HepG2 (cell line): ENCODE data around the gene AJUBA. TPM values are rescaled to one million over a fixed set of nuclear protein-coding genes. Genes with fewer than 3 reads are reported as not detected.
A peak's percentile ranks its signal among the peaks of the same experiment; 100 is the strongest.

Experiments
- AGO2 ChIP-seq: fragments of 200-400 bp; formaldehyde crosslinking; optimal IDR thresholded peaks from 2 replicates; pipeline ENCODE3; 2017; ENCODE audit warnings: mild to moderate bottlenecking, low read depth, low read length, moderate library complexity
- MTA1 ChIP-seq: sonication (generic); formaldehyde crosslinking; IDR thresholded peaks from 2 replicates; pipeline ENCODE4 v1.4.0; 2020; ENCODE audit warnings: missing genetic modification reagents, mild to moderate bottlenecking, borderline replicate concordance
- POLR2AphosphoS5 ChIP-seq: IDR thresholded peaks from 2 replicates; pipeline ENCODE4 v1.6.1; 2012; ENCODE audit warnings: low read depth, low read length
- RFX1 ChIP-seq: fragments of 450-650 bp; IDR thresholded peaks from 2 replicates; pipeline ENCODE4 v1.6.1; 2017
- RXRA ChIP-seq: sonication (generic); formaldehyde crosslinking; IDR thresholded peaks from 2 replicates; pipeline ENCODE4 v1.5.1; 2020; ENCODE audit warnings: missing genetic modification reagents
- ZNF713 ChIP-seq: sonication (generic); formaldehyde crosslinking; IDR thresholded peaks from 2 replicates; pipeline ENCODE4 v1.4.0; 2020; ENCODE audit warnings: mild to moderate bottlenecking, missing genetic modification reagents
- polyA plus RNA-seq, 8 experiments: library from polyadenylated mRNA; depleted of rRNA in 3 of 8; stranded (reverse) in 7 of 8; unstranded in 1 of 8; fragments of >200 nt; fragmentation: Illumina TruSeq in 4 of 8; extraction: Trizol in 4 of 8; gene quantifications; 2 replicates each; pipeline versions ENCODE4 v1.2.1 to v1.2.3, GENCODE V29; 2011 to 2016; ENCODE audit warnings: low read depth in 4 of 8, missing spikeins in 1 of 8, mixed read lengths in 1 of 8; ENCODE audit not compliant: insufficient read depth in 1 of 8
- total RNA-seq, 5 experiments: library from RNA; depleted of rRNA; stranded (reverse); fragments of >200 nt; fragmentation: Illumina TruSeq; extraction: Trizol; gene quantifications; 2 replicates each; pipeline ENCODE4 v1.2.3, GENCODE V29; 2016; ENCODE audit warnings: low read depth in 1 of 5
- TF ChIP-seq, protein P1 (sequence below): sonication (generic); formaldehyde crosslinking; IDR thresholded peaks from 2 replicates; pipeline ENCODE4 v1.4.0; 2020; ENCODE audit warnings: mild to moderate bottlenecking, missing genetic modification reagents
- TF ChIP-seq, protein P2 (sequence below): sonication (generic); formaldehyde crosslinking; IDR thresholded peaks from 2 replicates; pipeline ENCODE4 v1.4.0; 2020; ENCODE audit warnings: low read depth, mild to moderate bottlenecking, missing genetic modification reagents
- TF ChIP-seq, protein P3 (sequence below), 2 experiments: sonication (generic) in 1 of 2; formaldehyde crosslinking in 1 of 2; IDR thresholded peaks; 2 replicates each; pipeline versions ENCODE4 v1.5.1 to v1.6.1; 2011 to 2020; ENCODE audit warnings: borderline replicate concordance in 1 of 2, low read depth in 1 of 2, low read length in 1 of 2, mild to moderate bottlenecking in 1 of 2, missing genetic modification reagents in 1 of 2, moderate library complexity in 1 of 2
- TF ChIP-seq, protein P4 (sequence below): sonication (generic); formaldehyde crosslinking; IDR thresholded peaks from 2 replicates; pipeline ENCODE4 v1.4.0; 2020; ENCODE audit warnings: mild to moderate bottlenecking, missing genetic modification reagents, borderline replicate concordance

The AJUBA gene
- total and polyA plus RNA-seq, 2 of the 13 experiments (the other 11 are each of a cell fraction or from before 2014, with no cell fraction given), result 157 to 241 TPM

DNA sequence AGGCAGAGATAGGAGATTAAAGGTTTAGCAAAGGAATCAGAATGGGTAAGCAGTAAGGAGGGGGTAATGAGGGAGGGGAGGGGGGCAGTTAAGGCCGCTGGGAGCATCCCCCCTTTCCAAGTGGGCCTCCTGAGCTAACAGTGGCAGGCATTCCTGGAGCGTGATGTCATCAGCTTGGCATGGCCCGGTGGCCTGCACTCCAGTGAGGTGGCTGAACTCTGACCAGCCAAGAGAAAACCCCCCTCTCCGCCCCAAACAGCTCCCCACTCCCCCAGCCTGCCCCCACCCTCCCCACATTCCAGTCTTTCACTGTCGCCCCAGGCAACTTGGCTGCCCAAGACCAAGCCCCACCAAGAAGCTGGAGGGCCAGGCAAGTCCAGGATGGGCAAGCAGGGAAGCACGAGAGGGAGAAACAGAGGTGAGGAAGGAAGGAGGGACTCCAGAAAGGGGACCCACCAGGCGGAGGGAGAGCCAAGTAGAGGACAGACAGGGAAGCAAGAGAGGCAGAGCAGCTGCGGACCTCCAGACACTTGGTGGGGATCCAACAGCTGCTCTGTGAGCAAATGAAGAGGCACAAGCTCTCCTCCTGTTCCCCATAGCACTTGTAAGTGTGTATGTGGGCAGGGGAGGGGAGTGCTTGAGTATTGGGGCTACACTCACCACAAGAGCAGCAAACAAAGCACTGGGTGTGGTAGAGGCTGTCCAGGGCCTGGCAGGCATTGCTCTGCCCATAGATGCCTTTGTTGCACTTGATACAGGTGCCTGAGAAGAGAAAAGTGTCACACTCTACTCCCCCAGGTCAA is 4.5 kb downstream of the AJUBA start (continued):
- TF ChIP-seq, protein P1, sequence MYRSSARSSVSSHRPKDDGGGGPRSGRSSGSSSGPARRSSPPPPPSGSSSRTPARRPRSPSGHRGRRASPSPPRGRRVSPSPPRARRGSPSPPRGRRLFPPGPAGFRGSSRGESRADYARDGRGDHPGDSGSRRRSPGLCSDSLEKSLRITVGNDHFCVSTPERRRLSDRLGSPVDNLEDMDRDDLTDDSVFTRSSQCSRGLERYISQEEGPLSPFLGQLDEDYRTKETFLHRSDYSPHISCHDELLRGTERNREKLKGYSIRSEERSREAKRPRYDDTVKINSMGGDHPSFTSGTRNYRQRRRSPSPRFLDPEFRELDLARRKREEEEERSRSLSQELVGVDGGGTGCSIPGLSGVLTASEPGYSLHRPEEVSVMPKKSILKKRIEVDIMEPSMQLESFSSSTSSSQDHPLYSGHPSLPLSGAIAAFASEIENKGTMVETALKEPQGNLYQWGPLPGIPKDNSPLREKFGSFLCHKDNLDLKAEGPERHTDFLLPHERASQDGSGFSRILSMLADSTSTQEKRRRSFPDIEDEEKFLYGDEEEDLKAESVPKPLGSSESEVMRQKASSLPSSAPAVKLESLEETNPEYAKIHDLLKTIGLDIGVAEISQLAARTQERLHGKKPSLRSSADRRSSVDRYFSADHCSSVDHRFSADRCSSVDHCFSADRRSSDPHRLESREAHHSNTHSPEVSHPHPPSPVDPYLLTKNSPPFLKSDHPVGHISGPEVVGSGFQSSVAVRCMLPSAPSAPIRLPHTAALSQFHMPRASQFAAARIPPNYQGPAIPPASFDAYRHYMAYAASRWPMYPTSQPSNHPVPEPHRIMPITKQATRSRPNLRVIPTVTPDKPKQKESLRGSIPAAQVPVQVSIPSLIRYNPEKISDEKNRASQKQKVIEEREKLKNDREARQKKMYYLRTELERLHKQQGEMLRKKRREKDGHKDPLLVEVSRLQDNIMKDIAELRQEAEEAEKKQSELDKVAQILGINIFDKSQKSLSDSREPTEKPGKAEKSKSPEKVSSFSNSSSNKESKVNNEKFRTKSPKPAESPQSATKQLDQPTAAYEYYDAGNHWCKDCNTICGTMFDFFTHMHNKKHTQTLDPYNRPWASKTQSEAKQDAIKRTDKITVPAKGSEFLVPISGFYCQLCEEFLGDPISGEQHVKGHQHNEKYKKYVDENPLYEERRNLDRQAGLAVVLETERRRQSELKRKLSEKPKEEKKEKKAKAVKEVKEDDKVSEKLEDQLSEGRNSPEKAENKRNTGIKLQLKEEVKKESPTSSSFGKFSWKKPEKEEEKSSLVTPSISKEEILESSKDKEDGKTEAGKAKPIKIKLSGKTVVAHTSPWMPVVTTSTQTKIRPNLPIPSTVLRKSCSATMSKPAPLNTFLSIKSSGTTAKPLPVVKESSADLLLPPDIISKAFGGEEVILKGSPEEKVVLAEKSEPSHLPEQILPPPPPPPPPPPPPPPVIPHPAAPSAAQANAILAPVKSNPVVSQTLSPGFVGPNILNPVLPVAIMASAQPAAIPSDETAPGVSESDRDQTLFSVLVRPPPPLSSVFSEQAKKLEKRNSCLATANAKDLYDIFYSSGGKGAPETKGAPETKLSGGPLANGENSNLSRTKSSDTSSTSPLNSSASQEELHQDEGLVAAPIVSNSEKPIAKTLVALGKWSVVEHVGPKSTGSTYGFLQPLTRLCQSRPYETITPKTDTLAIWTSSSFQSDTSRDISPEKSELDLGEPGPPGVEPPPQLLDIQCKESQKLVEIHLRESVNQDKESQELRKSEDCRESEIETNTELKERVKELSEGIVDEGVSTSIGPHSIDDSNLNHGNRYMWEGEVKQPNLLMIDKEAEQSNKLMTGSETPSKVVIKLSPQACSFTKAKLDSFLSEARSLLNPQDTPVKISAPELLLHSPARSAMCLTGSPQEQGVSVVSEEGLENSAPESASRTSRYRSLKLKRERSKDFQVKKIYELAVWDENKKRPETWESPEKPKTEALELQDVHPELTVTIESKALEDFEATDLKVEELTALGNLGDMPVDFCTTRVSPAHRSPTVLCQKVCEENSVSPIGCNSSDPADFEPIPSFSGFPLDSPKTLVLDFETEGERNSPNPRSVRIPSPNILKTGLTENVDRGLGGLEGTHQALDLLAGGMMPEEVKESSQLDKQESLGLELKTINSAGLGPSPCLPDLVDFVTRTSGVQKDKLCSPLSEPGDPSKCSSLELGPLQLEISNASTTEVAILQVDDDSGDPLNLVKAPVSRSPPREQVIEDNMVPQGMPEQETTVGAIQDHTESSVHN, result peak; percentile 98
- TF ChIP-seq ZNF713 (0 out of 2 replicates have a peak, but pooled peaks have one; percentile 22), AGO2 (no peak), RXRA (CRISPR knock-in tag) (peak; percentile 99), MTA1 (peak; percentile 100), POLR2AphosphoS5 (peak; percentile 35), RFX1 (peak; percentile 47; the same call in 1 of the 2 replicates)
- TF ChIP-seq, protein P2, sequence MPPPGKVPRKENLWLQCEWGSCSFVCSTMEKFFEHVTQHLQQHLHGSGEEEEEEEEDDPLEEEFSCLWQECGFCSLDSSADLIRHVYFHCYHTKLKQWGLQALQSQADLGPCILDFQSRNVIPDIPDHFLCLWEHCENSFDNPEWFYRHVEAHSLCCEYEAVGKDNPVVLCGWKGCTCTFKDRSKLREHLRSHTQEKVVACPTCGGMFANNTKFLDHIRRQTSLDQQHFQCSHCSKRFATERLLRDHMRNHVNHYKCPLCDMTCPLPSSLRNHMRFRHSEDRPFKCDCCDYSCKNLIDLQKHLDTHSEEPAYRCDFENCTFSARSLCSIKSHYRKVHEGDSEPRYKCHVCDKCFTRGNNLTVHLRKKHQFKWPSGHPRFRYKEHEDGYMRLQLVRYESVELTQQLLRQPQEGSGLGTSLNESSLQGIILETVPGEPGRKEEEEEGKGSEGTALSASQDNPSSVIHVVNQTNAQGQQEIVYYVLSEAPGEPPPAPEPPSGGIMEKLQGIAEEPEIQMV (CRISPR knock-in tag), result peak; percentile 78
- TF ChIP-seq, protein P3, sequence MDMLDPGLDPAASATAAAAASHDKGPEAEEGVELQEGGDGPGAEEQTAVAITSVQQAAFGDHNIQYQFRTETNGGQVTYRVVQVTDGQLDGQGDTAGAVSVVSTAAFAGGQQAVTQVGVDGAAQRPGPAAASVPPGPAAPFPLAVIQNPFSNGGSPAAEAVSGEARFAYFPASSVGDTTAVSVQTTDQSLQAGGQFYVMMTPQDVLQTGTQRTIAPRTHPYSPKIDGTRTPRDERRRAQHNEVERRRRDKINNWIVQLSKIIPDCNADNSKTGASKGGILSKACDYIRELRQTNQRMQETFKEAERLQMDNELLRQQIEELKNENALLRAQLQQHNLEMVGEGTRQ (IDR thresholded peaks at IDR 0.05; ENCODE audit: low read depth, low read length), result peak; percentile 1; the same call in 1 of the 2 replicates
- TF ChIP-seq, protein P3 (CRISPR knock-in tag; IDR thresholded peaks at IDR 0.05; ENCODE audit: borderline replicate concordance), result no peak
- TF ChIP-seq, protein P4, sequence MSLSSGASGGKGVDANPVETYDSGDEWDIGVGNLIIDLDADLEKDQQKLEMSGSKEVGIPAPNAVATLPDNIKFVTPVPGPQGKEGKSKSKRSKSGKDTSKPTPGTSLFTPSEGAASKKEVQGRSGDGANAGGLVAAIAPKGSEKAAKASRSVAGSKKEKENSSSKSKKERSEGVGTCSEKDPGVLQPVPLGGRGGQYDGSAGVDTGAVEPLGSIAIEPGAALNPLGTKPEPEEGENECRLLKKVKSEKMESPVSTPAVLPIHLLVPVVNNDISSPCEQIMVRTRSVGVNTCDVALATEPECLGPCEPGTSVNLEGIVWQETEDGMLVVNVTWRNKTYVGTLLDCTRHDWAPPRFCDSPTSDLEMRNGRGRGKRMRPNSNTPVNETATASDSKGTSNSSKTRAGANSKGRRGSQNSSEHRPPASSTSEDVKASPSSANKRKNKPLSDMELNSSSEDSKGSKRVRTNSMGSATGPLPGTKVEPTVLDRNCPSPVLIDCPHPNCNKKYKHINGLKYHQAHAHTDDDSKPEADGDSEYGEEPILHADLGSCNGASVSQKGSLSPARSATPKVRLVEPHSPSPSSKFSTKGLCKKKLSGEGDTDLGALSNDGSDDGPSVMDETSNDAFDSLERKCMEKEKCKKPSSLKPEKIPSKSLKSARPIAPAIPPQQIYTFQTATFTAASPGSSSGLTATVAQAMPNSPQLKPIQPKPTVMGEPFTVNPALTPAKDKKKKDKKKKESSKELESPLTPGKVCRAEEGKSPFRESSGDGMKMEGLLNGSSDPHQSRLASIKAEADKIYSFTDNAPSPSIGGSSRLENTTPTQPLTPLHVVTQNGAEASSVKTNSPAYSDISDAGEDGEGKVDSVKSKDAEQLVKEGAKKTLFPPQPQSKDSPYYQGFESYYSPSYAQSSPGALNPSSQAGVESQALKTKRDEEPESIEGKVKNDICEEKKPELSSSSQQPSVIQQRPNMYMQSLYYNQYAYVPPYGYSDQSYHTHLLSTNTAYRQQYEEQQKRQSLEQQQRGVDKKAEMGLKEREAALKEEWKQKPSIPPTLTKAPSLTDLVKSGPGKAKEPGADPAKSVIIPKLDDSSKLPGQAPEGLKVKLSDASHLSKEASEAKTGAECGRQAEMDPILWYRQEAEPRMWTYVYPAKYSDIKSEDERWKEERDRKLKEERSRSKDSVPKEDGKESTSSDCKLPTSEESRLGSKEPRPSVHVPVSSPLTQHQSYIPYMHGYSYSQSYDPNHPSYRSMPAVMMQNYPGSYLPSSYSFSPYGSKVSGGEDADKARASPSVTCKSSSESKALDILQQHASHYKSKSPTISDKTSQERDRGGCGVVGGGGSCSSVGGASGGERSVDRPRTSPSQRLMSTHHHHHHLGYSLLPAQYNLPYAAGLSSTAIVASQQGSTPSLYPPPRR (CRISPR knock-in tag), result peak; percentile 95
